ENCODE measurements around the gene PCNX1.
A peak's percentile ranks its signal among the peaks of the same experiment; 100 is the strongest.

Gene PCNX1

GRCh38 chr14:70904373-70904772, 2.9 kb upstream of the PCNX1 start:
- Histone ChIP-seq H2BK120ac (ENCODE audit: low read depth, low read length) (no peak overlapping the region), H3K18ac (ENCODE audit: low read depth in 1 of 2, low read length in 2 of 2) (no peak overlapping the region), H2BK12ac (ENCODE audit: low read length in 2 of 2) (no peak overlapping the region), H2BK15ac (ENCODE audit: low read depth, poor library complexity, severe bottlenecking) (no peak overlapping the region), H3K4me1 (ENCODE audit: control insufficient read depth, insufficient read depth, low read depth, low read length) (peaks cover 5% of the 10 kb centered on the region), H2BK5ac (ENCODE audit: low read depth, low read length, poor library complexity, severe bottlenecking) (no peak overlapping the region), H3K27ac (ENCODE audit: low read length, poor library complexity, severe bottlenecking) (no peak overlapping the region), H3K4me2 (ENCODE audit: low read length, poor library complexity, severe bottlenecking) (no peak overlapping the region), H4K8ac (ENCODE audit: low read length) (peak overlapping the region; percentile 19), H3K14ac (ENCODE audit: low read length in 2 of 2) (no peak overlapping the region), H3K9ac (ENCODE audit: low read length) (peak overlapping the region; percentile 7), H3K36me3 (ENCODE audit: control insufficient read depth in 1 of 2, insufficient read depth in 2 of 2, low read depth in 1 of 2, low read length in 2 of 2) (no peaks in the 10 kb centered on the region), H2AK5ac (ENCODE audit: low read length, severe bottlenecking) (no peak overlapping the region), H3K9me3 (ENCODE audit: control insufficient read depth, low read length) (no peaks in the 10 kb centered on the region), H3K79me1 (replicated peaks; ENCODE audit: low read length, poor library complexity, severe bottlenecking) (no peaks in the 10 kb centered on the region), H3K23ac (ENCODE audit: low read length in 2 of 2) (no peak overlapping the region), H2AFZ (ENCODE audit: low read depth, low read length) (no peak overlapping the region), H3K4ac (ENCODE audit: low read depth in 1 of 2, low read length in 2 of 2) (no peak overlapping the region), H3K4me3 (ENCODE audit: insufficient read depth in 1 of 2, low read depth in 1 of 2, low read length in 2 of 2) (no peak overlapping the region), H3K27me3 (ENCODE audit: control insufficient read depth in 1 of 2, insufficient read depth in 1 of 2, low read length in 2 of 2) (no peaks in the 10 kb centered on the region), H4K91ac (ENCODE audit: low read length) (no peak overlapping the region)
- 78% methylated on average over 2 of the region's 2 CpGs for WGBS
- no peak for DNase-seq

GRCh38 chr14:70905301-70905700, 2.0 kb upstream of the PCNX1 start:
- peak overlapping the region; percentile 92 for H3K9ac ChIP-seq (ENCODE audit: low read length)
- H4K91ac ChIP-seq (ENCODE audit: low read length): no peak overlapping the region
- peak overlapping the region in 1 of 2 experiments; percentile 24 for H3K23ac ChIP-seq (ENCODE audit: low read length in 2 of 2)
- no peak overlapping the region for H2BK15ac ChIP-seq (ENCODE audit: low read depth, poor library complexity, severe bottlenecking)
- peak overlapping the region; percentile 29 for H2AFZ ChIP-seq (ENCODE audit: low read depth, low read length)
- no peak overlapping the region for H4K8ac ChIP-seq (ENCODE audit: low read length)
- peak overlapping the region in 1 of 2 experiments; percentile 70 for H2BK12ac ChIP-seq (ENCODE audit: low read length in 2 of 2)
- 87% methylated on average over 8 of the region's 9 CpGs for WGBS
- no peak overlapping the region for H3K27ac ChIP-seq (ENCODE audit: low read length, poor library complexity, severe bottlenecking)
- H3K4ac ChIP-seq (ENCODE audit: low read depth in 1 of 2, low read length in 2 of 2): peak overlapping the region in 1 of 2 experiments; percentile 11
- DNase-seq: peak; percentile 91
- no peak overlapping the region for H2BK5ac ChIP-seq (ENCODE audit: low read depth, low read length, poor library complexity, severe bottlenecking)
- no peaks in the 10 kb centered on the region for H3K9me3 ChIP-seq (ENCODE audit: control insufficient read depth, low read length)
- H3K4me2 ChIP-seq (ENCODE audit: low read length, poor library complexity, severe bottlenecking): no peak overlapping the region
- H3K4me3 ChIP-seq (ENCODE audit: insufficient read depth in 1 of 2, low read depth in 1 of 2, low read length in 2 of 2): peak overlapping the region in 1 of 2 experiments; percentile 48
- no peak overlapping the region for H2BK120ac ChIP-seq (ENCODE audit: low read depth, low read length)
- H3K18ac ChIP-seq (ENCODE audit: low read depth in 1 of 2, low read length in 2 of 2): no peak overlapping the region
- no peaks in the 10 kb centered on the region for H3K27me3 ChIP-seq (ENCODE audit: control insufficient read depth in 1 of 2, insufficient read depth in 1 of 2, low read length in 2 of 2)
- no peaks in the 10 kb centered on the region for H3K79me1 ChIP-seq (replicated peaks; ENCODE audit: low read length, poor library complexity, severe bottlenecking)
- peaks cover 5% of the 10 kb centered on the region for H3K4me1 ChIP-seq (ENCODE audit: control insufficient read depth, insufficient read depth, low read depth, low read length)
- H2AK5ac ChIP-seq (ENCODE audit: low read length, severe bottlenecking): no peak overlapping the region
- no peaks in the 10 kb centered on the region for H3K36me3 ChIP-seq (ENCODE audit: control insufficient read depth in 1 of 2, insufficient read depth in 2 of 2, low read depth in 1 of 2, low read length in 2 of 2)
- H3K14ac ChIP-seq (ENCODE audit: low read length in 2 of 2): no peak overlapping the region

GRCh38 chr14:70906793-70907175, 475 bp upstream of the PCNX1 start:
- Histone ChIP-seq H4K8ac (ENCODE audit: low read length) (peak overlapping the region; percentile 52), H3K9ac (ENCODE audit: low read length) (peak overlapping the region; percentile 92), H3K14ac (ENCODE audit: low read length in 2 of 2) (no peak overlapping the region), H3K4me2 (ENCODE audit: low read length, poor library complexity, severe bottlenecking) (peak overlapping the region; percentile 79), H3K36me3 (ENCODE audit: control insufficient read depth in 1 of 2, insufficient read depth in 2 of 2, low read depth in 1 of 2, low read length in 2 of 2) (no peaks in the 10 kb centered on the region), H3K4ac (ENCODE audit: low read depth in 1 of 2, low read length in 2 of 2) (peak overlapping the region; percentile 70 to 84), H3K18ac (ENCODE audit: low read depth in 1 of 2, low read length in 2 of 2) (peak overlapping the region; percentile 48 to 64), H2BK15ac (ENCODE audit: low read depth, poor library complexity, severe bottlenecking) (no peak overlapping the region), H2BK5ac (ENCODE audit: low read depth, low read length, poor library complexity, severe bottlenecking) (no peak overlapping the region), H3K79me1 (replicated peaks; ENCODE audit: low read length, poor library complexity, severe bottlenecking) (no peaks in the 10 kb centered on the region), H4K91ac (ENCODE audit: low read length) (no peak overlapping the region), H3K27ac (ENCODE audit: low read length, poor library complexity, severe bottlenecking) (peak overlapping the region; percentile 78), H3K27me3 (ENCODE audit: control insufficient read depth in 1 of 2, insufficient read depth in 1 of 2, low read length in 2 of 2) (no peaks in the 10 kb centered on the region), H3K23ac (ENCODE audit: low read length in 2 of 2) (no peak overlapping the region), H2AFZ (ENCODE audit: low read depth, low read length) (peak overlapping the region; percentile 29), H3K9me3 (ENCODE audit: control insufficient read depth, low read length) (no peaks in the 10 kb centered on the region), H2BK120ac (ENCODE audit: low read depth, low read length) (peak overlapping the region; percentile 95), H2BK12ac (ENCODE audit: low read length in 2 of 2) (peak overlapping the region in 1 of 2 experiments; percentile 9), H3K4me3 (ENCODE audit: insufficient read depth in 1 of 2, low read depth in 1 of 2, low read length in 2 of 2) (peak overlapping the region; percentile 80 to 86), H3K4me1 (ENCODE audit: control insufficient read depth, insufficient read depth, low read depth, low read length) (peaks cover 1% of the 10 kb centered on the region), H2AK5ac (ENCODE audit: low read length, severe bottlenecking) (no peak overlapping the region)
- WGBS: 57% methylated on average over 9 of the region's 9 CpGs
- peak; percentile 29 for DNase-seq

- Histone ChIP-seq H2BK12ac (ENCODE audit: low read length in 2 of 2) (peak overlapping the region in 1 of 2 experiments; percentile 71), H3K36me3 (ENCODE audit: control insufficient read depth in 1 of 2, insufficient read depth in 2 of 2, low read depth in 1 of 2, low read length in 2 of 2) (no peaks in the 10 kb centered on the region), H2AK5ac (ENCODE audit: low read length, severe bottlenecking) (no peak overlapping the region), H3K4ac (ENCODE audit: low read depth in 1 of 2, low read length in 2 of 2) (peak overlapping the region; percentile 77 to 92), H3K27me3 (ENCODE audit: control insufficient read depth in 1 of 2, insufficient read depth in 1 of 2, low read length in 2 of 2) (no peaks in the 10 kb centered on the region), H3K9ac (ENCODE audit: low read length) (peak overlapping the region; percentile 92), H3K14ac (ENCODE audit: low read length in 2 of 2) (peak overlapping the region; percentile 58 to 82), H2BK15ac (ENCODE audit: low read depth, poor library complexity, severe bottlenecking) (peak overlapping the region; percentile 92), H3K4me1 (ENCODE audit: control insufficient read depth, insufficient read depth, low read depth, low read length) (no peaks in the 10 kb centered on the region), H2AFZ (ENCODE audit: low read depth, low read length) (peak overlapping the region; percentile 66), H2BK120ac (ENCODE audit: low read depth, low read length) (peak overlapping the region; percentile 95), H3K4me3 (ENCODE audit: insufficient read depth in 1 of 2, low read depth in 1 of 2, low read length in 2 of 2) (peak overlapping the region; percentile 86 to 91), H4K91ac (ENCODE audit: low read length) (peak overlapping the region; percentile 90), H3K23ac (ENCODE audit: low read length in 2 of 2) (peak overlapping the region; percentile 82 to 91), H4K8ac (ENCODE audit: low read length) (peak overlapping the region; percentile 35), H3K18ac (ENCODE audit: low read depth in 1 of 2, low read length in 2 of 2) (peak overlapping the region; percentile 90 to 96), H3K9me3 (ENCODE audit: control insufficient read depth, low read length) (no peaks in the 10 kb centered on the region), H3K4me2 (ENCODE audit: low read length, poor library complexity, severe bottlenecking) (peak overlapping the region; percentile 77), H3K79me1 (replicated peaks; ENCODE audit: low read length, poor library complexity, severe bottlenecking) (no peaks in the 10 kb centered on the region), H2BK5ac (ENCODE audit: low read depth, low read length, poor library complexity, severe bottlenecking) (peak overlapping the region; percentile 89), H3K27ac (ENCODE audit: low read length, poor library complexity, severe bottlenecking) (peak overlapping the region; percentile 79)
- WGBS: under 1% methylated on average over 85 of the region's 87 CpGs
- DNase-seq: peak; percentile 64
These were observed 1.0 kb downstream of the PCNX1 start for GRCh38 chr14:70907996-70908934.

Data from mesenchymal stem cell (in vitro differentiated cells and primary cell).